ENCODE data around the gene SNX27. TPM values are rescaled to one million over a fixed set of nuclear protein-coding genes. Genes with fewer than 3 reads are reported as not detected.

SNX27 gene
- total RNA-seq = 10 to 100 TPM; 21.9 to 34.3 (median 26.5) TPM

GRCh38 chr1:151611832-151612500 lies at the start of gene SNX27:
Gene SNX27 (plus strand): TSS chr1:151612050. CDS start chr1:151612202, 152 bp downstream.
- intact Hi-C loops (cut with DNase I; ENCODE audit: low total_unique reads) = no loop called here
- peak; percentile 94 to 98 for DNase-seq (ENCODE audit: low spot score in 2 of 2)
- TF ChIP-seq, protein P1, sequence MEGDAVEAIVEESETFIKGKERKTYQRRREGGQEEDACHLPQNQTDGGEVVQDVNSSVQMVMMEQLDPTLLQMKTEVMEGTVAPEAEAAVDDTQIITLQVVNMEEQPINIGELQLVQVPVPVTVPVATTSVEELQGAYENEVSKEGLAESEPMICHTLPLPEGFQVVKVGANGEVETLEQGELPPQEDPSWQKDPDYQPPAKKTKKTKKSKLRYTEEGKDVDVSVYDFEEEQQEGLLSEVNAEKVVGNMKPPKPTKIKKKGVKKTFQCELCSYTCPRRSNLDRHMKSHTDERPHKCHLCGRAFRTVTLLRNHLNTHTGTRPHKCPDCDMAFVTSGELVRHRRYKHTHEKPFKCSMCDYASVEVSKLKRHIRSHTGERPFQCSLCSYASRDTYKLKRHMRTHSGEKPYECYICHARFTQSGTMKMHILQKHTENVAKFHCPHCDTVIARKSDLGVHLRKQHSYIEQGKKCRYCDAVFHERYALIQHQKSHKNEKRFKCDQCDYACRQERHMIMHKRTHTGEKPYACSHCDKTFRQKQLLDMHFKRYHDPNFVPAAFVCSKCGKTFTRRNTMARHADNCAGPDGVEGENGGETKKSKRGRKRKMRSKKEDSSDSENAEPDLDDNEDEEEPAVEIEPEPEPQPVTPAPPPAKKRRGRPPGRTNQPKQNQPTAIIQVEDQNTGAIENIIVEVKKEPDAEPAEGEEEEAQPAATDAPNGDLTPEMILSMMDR (IDR thresholded peaks at IDR 0.05) = no peak
- no peak for TF ChIP-seq POLR2A (IDR thresholded peaks at IDR 0.05)
- H3K4me3 ChIP-seq (ENCODE audit: low read depth, poor library complexity, severe bottlenecking) = peak within 1 kb of the TSS; percentile 95
- WGBS, 2 donors = 1 to 2% methylated on average over 37 to 48 of the region's 79 CpGs

GRCh38 chr1:151562661-151563060 lies 49.2 kb upstream of the SNX27 start:
- 42 to 50% methylated on average over 1 of the region's 1 CpG for WGBS, 2 donors
- H3K4me3 ChIP-seq (ENCODE audit: low read depth, poor library complexity, severe bottlenecking) = no peak overlapping the region
- no peak for DNase-seq (ENCODE audit: low spot score in 2 of 2)
- no peak for TF ChIP-seq POLR2A (IDR thresholded peaks at IDR 0.05)
- TF ChIP-seq, protein P1 (IDR thresholded peaks at IDR 0.05) = no peak
- intact Hi-C loops (cut with DNase I; ENCODE audit: low total_unique reads) = no loop called here

DNA sequence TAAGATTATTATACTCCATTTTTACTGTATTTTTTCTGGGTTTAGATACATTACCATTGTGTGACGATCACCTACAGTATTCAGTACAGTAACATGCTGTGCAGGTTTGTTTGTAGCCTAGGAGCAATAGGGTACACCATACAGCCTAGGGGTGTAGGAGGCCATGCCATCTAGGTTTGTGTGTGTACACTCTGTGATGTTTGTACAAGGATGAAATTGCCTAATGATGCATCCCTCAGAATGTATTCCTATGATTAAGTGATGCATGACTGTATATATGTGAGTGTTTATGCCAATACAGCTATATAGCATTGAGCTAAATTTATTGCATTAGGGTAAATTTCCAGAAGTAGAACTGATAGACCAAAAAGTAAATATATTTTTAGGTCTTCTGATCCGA lies 48.5 kb upstream of the SNX27 start:
- no peak for DNase-seq (ENCODE audit: low spot score in 2 of 2)
- TF ChIP-seq, protein P1 (IDR thresholded peaks at IDR 0.05) = no peak
- TF ChIP-seq POLR2A (IDR thresholded peaks at IDR 0.05) = no peak

DNA sequence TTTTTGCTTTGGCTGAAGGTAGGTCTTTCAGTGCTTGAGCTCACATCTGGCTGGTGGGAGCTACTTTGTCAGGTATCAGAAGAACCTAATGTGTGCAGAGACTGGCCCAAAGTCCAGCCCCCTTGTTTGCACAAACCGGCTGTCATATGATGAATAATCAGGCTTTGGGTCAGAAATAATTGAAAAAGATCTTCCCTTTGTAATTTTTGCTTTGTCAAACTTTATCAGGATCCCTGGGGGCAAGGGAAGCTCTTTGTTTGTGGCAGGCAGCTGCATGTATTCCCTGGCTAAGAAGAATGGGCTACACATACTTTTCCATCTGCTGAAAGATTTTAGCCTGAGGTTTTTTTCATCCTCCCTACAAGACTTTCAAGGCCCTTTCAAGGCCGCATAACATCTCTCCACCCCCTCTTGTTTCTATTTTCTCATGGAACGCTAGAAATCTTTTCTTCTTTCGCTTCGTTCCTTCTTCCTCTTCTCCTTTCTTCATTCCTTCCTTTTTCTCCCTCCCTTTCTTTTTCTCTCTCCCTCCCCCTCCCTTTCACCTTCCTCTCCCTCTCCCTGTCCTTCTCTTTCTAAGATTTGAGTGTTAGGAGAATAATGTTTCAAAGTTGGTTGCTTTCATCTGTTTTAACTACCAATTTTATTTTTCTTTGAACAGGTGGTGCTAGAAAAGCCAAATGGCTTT lies 46.2 kb upstream of the SNX27 start:
- H3K4me3 ChIP-seq (ENCODE audit: low read depth, poor library complexity, severe bottlenecking) = no peak overlapping the region
- no peak for DNase-seq (ENCODE audit: low spot score in 2 of 2)
- no peak for TF ChIP-seq POLR2A (IDR thresholded peaks at IDR 0.05)
- TF ChIP-seq, protein P1 (IDR thresholded peaks at IDR 0.05) = no peak
- intact Hi-C loops (cut with DNase I; ENCODE audit: low total_unique reads) = no loop called here
- 33 to 52% methylated on average over 5 of the region's 5 CpGs for WGBS, 2 donors

More for the DNA sequence above, 48.5 kb upstream of the SNX27 start:
- WGBS, 2 donors = 48 to 49% methylated on average over 2 of the region's 2 CpGs
- intact Hi-C loops (cut with DNase I; ENCODE audit: low total_unique reads) = no loop called here
- no peak overlapping the region for H3K4me3 ChIP-seq (ENCODE audit: low read depth, poor library complexity, severe bottlenecking)

DNA sequence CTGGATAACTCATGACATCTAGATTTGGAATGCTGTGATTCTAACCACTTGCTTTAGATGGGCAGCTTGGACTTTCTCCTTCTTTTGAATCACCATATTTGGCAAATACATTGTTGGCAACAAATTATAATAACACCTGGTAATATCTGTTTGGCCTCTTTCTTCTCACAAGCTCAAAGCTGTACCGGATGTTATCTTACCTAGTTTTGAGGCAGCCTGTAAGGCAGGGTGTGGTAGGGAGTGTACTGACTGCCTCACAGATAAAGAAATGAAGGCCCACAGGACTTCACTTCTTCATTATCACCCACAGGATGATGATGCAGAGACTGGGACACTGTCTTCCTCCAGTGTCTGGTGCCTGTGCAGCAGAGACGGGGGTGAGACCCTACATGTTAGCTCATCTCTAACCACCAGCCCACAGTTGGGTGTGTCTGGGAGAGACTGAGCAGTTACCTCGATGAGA lies 43.2 kb upstream of the SNX27 start:
- DNase-seq (ENCODE audit: low spot score in 2 of 2) = no peak
- intact Hi-C loops (cut with DNase I; ENCODE audit: low total_unique reads) = no loop called here

More for the DNA sequence above, 43.2 kb upstream of the SNX27 start:
- H3K4me3 ChIP-seq (ENCODE audit: low read depth, poor library complexity, severe bottlenecking) = no peak overlapping the region
- WGBS, 2 donors = 47 to 50% methylated on average over 3 of the region's 3 CpGs
- TF ChIP-seq, protein P1 (IDR thresholded peaks at IDR 0.05) = no peak
- no peak for TF ChIP-seq POLR2A (IDR thresholded peaks at IDR 0.05)
